Muscle layer of colon (tissue), 2 donors: ENCODE data around the gene USP10.

Experiments used
- H3K27ac ChIP-seq: one replicate; pipeline ENCODE4 v1.7.0; 2013; ENCODE audit warnings: low read depth, mild to moderate bottlenecking, low read length, moderate library complexity
- H3K27me3 ChIP-seq, 2 donors: one replicate each; pipeline ENCODE4 v1.7.0; 2013; ENCODE audit warnings: low read length in 2 of 2, mild to moderate bottlenecking in 2 of 2; ENCODE audit not compliant: insufficient read depth in 2 of 2, control insufficient read depth in 1 of 2
- H3K36me3 ChIP-seq: one replicate; pipeline ENCODE4 v1.7.0; 2013; ENCODE audit warnings: mild to moderate bottlenecking, low read length; ENCODE audit not compliant: insufficient read depth
- H3K4me1 ChIP-seq: one replicate; pipeline ENCODE4 v1.7.0; 2013; ENCODE audit warnings: mild to moderate bottlenecking, low read length; ENCODE audit not compliant: insufficient read depth
- H3K4me3 ChIP-seq, 2 donors: one replicate each; pipeline ENCODE4 v1.7.0; 2013; ENCODE audit warnings: low read length in 2 of 2, low read depth in 1 of 2, mild to moderate bottlenecking in 1 of 2, moderate library complexity in 1 of 2
- H3K9ac ChIP-seq: one replicate; pipeline ENCODE4 v1.7.0; 2013; ENCODE audit warnings: low read length
- H3K9me3 ChIP-seq: one replicate; pipeline ENCODE4 v1.7.0; 2013; ENCODE audit warnings: mild to moderate bottlenecking, low read length
- donor health status: abdominal sarcoma.
- donor health status: Adenocarcinoma of cecum.

USP10 gene

GRCh38 chr16:84675884-84676283 lies 23.9 kb upstream of the USP10 start:
- H3K27ac ChIP-seq: no peak overlapping the region
- H3K27me3 ChIP-seq: no peaks in the 10 kb centered on the region
- H3K4me1 ChIP-seq: no peaks in the 10 kb centered on the region
- no peak overlapping the region for H3K9ac ChIP-seq
- H3K9me3 ChIP-seq: no peaks in the 10 kb centered on the region
- no peak overlapping the region for H3K4me3 ChIP-seq
- no peaks in the 10 kb centered on the region for H3K36me3 ChIP-seq

DNA sequence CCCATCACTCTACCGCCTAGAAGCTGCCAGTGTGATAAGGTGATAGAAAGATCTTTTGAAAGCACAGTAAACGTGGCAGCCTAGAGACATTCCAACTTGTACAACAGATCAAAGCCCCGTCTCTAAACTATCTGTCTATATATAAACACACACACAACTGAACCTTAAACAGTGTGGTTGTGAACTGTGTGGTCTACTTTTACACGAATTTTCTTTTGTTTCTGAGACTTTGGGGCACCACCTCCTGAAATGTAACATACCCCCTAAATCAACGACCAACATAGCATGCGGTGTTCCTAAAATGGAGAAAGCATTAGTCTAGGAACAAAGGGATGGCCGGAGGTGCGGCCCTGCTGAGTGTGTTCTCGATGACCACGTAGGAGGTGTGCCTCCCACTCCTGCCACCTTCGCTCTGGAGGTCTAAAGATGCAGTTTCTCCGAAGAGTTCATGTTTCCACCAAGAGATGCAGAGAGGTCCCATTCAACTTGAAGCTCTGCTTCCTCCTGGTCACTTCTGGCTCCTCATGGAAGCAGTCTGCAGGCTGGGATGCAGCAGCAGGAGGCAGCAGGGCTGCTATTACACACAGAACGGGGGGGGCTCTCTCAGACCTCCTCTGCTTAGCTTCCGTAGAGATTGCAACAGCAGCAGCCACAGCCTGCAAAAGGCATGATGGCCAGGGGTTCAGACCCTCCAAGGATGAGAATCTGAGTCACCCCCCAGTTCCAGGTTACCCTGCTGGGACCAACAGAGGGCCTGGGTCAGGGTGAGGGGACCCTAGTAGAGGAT lies 22.6 kb upstream of the USP10 start:
- no peaks in the 10 kb centered on the region for H3K27me3 ChIP-seq
- no peaks in the 10 kb centered on the region for H3K9me3 ChIP-seq
- no peak overlapping the region for H3K27ac ChIP-seq
- no peak overlapping the region for H3K4me3 ChIP-seq
- H3K9ac ChIP-seq: no peak overlapping the region
- H3K36me3 ChIP-seq: no peaks in the 10 kb centered on the region
- no peaks in the 10 kb centered on the region for H3K4me1 ChIP-seq

DNA sequence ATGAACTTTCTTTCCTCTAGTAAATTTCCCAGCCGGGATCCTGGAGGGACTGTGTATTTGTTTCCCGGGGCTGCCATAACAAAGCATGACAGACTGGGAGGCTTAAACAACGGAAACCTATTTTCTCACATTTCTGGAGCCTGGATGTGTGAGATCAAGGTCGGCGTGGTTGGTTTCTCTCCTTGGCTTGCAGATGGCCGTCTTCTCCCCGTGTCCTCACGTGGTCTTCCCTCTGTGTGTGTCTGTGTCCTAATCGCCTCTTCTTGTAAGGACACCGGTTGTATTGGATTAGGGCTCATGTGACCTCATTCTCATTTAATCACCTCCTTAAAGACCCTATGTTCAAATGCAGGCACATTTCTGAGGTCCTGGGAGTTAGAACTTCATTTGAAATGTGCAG lies 22.0 kb upstream of the USP10 start:
- Histone ChIP-seq H3K4me3 (no peak overlapping the region), H3K27me3 (no peaks in the 10 kb centered on the region), H3K9me3 (no peaks in the 10 kb centered on the region), H3K9ac (no peak overlapping the region), H3K27ac (no peak overlapping the region), H3K36me3 (no peaks in the 10 kb centered on the region), H3K4me1 (no peaks in the 10 kb centered on the region)

DNA sequence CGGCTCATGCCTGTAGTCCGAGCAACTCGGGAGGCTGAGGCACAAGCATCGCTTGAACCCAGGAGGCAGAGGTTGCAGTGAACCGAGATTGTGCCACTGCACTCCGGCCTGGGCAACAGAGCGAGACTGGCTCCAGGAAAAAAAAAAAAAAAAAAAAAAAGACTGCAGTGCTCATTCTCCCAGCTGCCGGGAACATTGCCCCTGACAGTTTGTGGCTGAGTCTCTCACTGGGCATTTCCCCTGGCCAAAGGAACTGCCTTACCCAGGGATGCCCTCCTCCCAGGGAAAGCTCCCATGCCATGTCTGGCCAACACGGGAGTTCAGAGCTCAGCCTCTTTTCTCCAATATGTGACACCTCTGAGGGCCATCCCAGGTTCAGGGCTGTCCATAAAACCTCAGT lies 21.3 kb upstream of the USP10 start:
- Histone ChIP-seq H3K27me3 (no peaks in the 10 kb centered on the region), H3K4me1 (no peaks in the 10 kb centered on the region), H3K4me3 (no peak overlapping the region), H3K9ac (no peak overlapping the region), H3K27ac (no peak overlapping the region), H3K36me3 (no peaks in the 10 kb centered on the region), H3K9me3 (no peaks in the 10 kb centered on the region)

GRCh38 chr16:84680165-84680842 lies 19.5 kb upstream of the USP10 start:
- no peak overlapping the region for H3K27ac ChIP-seq
- H3K36me3 ChIP-seq: no peaks in the 10 kb centered on the region
- no peaks in the 10 kb centered on the region for H3K27me3 ChIP-seq
- no peak overlapping the region for H3K9ac ChIP-seq
- H3K4me3 ChIP-seq: no peak overlapping the region
- H3K4me1 ChIP-seq: no peaks in the 10 kb centered on the region
- H3K9me3 ChIP-seq: no peaks in the 10 kb centered on the region

- H3K4me3 ChIP-seq: no peak overlapping the region
- H3K27ac ChIP-seq: no peak overlapping the region
- no peaks in the 10 kb centered on the region for H3K27me3 ChIP-seq
- H3K4me1 ChIP-seq: no peaks in the 10 kb centered on the region
- H3K36me3 ChIP-seq: no peaks in the 10 kb centered on the region
- H3K9me3 ChIP-seq: no peaks in the 10 kb centered on the region
- no peak overlapping the region for H3K9ac ChIP-seq
These were observed 18.8 kb upstream of the USP10 start for GRCh38 chr16:84680843-84681629.

DNA sequence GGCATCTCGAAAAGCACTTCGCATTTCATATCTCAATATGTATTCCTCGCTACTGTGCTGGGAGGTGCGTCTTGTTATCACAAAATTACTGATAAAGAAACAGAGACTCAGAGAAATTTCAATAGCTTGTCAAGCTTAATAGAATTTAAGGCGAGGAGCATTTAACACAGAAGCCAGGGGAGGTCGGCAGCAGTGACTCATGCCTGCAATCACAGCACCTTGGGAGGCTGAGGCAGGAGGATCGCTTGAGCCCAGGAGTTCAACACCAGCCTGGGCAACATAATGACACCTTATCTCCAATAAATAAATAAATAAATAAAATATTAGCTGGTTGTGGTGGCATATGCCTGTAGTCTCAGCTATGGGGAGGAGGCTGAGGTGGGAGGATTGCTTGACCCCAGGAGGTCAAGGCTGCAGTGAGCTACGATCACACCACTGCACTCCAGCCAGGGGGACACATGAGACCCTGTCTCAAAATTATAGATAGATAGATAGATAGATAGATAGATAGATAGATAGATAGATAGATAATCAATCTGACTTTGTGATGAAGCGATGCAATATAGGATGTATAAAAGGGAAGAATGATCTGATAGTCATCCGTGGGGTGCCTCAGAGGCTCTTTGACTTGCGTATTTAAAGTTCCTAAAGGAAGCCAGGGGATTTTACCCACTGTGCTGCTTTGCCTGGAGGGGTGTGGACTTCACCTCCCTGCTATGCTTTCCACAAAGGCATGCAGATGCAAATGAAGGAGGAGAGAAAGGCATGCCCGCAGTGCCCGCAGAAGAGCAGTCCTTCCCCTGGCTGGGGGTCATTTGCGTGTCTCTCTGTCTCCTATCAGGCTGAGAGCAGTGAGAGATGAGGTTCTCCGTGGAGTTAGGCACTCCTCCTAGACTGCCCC lies 15.9 kb upstream of the USP10 start:
- no peak overlapping the region for H3K9ac ChIP-seq
- no peak overlapping the region for H3K4me3 ChIP-seq
- no peaks in the 10 kb centered on the region for H3K36me3 ChIP-seq
- H3K27ac ChIP-seq: no peak overlapping the region
- no peaks in the 10 kb centered on the region for H3K9me3 ChIP-seq
- H3K27me3 ChIP-seq: no peaks in the 10 kb centered on the region
- H3K4me1 ChIP-seq: no peaks in the 10 kb centered on the region

DNA sequence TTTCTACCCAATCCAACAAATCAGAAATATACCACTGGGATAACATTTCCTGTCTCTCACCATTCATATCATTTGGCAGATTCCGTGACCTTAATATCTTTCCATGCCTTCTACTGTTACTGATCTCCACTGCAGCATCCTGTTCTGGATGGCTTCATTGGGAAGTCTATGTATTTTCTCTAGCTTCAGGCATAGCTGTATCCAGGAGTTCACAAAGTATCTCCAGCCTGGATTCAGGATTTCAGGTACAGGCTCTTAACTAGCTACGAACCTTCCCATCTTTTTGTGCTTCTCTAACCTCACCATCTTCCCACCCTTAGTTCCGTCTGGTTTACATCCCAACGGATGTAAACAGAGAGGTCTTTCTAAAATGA lies 15.2 kb upstream of the USP10 start:
- no peaks in the 10 kb centered on the region for H3K9me3 ChIP-seq
- no peak overlapping the region for H3K4me3 ChIP-seq
- H3K4me1 ChIP-seq: no peaks in the 10 kb centered on the region
- H3K27ac ChIP-seq: no peak overlapping the region
- no peak overlapping the region for H3K9ac ChIP-seq
- no peaks in the 10 kb centered on the region for H3K36me3 ChIP-seq
- H3K27me3 ChIP-seq: no peaks in the 10 kb centered on the region

- Histone ChIP-seq H3K9ac (no peak overlapping the region), H3K27me3 (no peaks in the 10 kb centered on the region), H3K9me3 (no peaks in the 10 kb centered on the region), H3K36me3 (no peaks in the 10 kb centered on the region), H3K4me1 (no peaks in the 10 kb centered on the region), H3K4me3 (no peak overlapping the region), H3K27ac (no peak overlapping the region)
These were observed 14.6 kb upstream of the USP10 start for GRCh38 chr16:84685210-84685609.

GRCh38 chr16:84686707-84687298 lies 13.0 kb upstream of the USP10 start:
- Histone ChIP-seq H3K4me1 (no peaks in the 10 kb centered on the region), H3K27me3 (no peaks in the 10 kb centered on the region), H3K4me3 (no peak overlapping the region), H3K36me3 (no peaks in the 10 kb centered on the region), H3K27ac (no peak overlapping the region), H3K9me3 (no peaks in the 10 kb centered on the region), H3K9ac (no peak overlapping the region)
